BE2C (cell line): ENCODE data around the gene RARS1.

Experiments
- DNase-seq: peaks from one replicate; pipeline ENCODE4 v3.0.0-alpha.2; 2020
- H3K27me3 ChIP-seq: fragments of 250-450 bp; sonication (Bioruptor Pico); 2 replicates; pipeline ENCODE4 v1.5.1; 2020; ENCODE audit warnings: mild to moderate bottlenecking
- H3K36me3 ChIP-seq: fragments of 250-450 bp; sonication (Bioruptor Pico); 2 replicates; pipeline ENCODE4 v1.5.1; 2020; ENCODE audit warnings: mild to moderate bottlenecking
- H3K4me1 ChIP-seq: fragments of 250-450 bp; sonication (Bioruptor Pico); 2 replicates; pipeline ENCODE4 v1.5.1; 2020
- H3K4me3 ChIP-seq: 2 replicates; pipeline ENCODE4 v1.5.1; 2011; ENCODE audit warnings: low read depth, low read length
- H3K9me3 ChIP-seq: fragments of 250-450 bp; sonication (Bioruptor Pico); 2 replicates; pipeline ENCODE4 v1.5.1; 2020
- TF ChIP-seq, protein P1 (sequence below): IDR thresholded peaks from 2 replicates; pipeline ENCODE4 v1.5.1; 2012; ENCODE audit warnings: mild to moderate bottlenecking, low read depth, low read length

The RARS1 gene

DNA sequence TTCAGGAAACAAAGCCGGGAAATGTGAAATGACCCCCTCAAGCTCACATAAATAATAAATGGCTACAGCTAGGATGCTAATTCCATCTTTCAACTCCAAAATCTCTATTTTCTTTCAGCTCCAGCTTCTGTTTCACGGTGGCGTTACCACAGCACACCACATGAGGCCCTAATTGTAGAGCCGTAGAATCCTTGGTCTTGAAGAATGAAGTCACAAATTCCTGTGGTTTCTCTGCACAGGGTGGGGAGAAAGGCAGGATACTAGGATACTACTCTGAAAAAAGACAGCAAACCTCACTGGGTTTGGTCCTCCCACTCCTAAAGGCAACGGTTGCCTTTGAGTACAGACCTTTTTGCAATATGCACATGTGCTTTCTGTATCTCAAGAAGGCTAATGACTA, 13.9 kb upstream of the RARS1 start:
- TF ChIP-seq, protein P1, sequence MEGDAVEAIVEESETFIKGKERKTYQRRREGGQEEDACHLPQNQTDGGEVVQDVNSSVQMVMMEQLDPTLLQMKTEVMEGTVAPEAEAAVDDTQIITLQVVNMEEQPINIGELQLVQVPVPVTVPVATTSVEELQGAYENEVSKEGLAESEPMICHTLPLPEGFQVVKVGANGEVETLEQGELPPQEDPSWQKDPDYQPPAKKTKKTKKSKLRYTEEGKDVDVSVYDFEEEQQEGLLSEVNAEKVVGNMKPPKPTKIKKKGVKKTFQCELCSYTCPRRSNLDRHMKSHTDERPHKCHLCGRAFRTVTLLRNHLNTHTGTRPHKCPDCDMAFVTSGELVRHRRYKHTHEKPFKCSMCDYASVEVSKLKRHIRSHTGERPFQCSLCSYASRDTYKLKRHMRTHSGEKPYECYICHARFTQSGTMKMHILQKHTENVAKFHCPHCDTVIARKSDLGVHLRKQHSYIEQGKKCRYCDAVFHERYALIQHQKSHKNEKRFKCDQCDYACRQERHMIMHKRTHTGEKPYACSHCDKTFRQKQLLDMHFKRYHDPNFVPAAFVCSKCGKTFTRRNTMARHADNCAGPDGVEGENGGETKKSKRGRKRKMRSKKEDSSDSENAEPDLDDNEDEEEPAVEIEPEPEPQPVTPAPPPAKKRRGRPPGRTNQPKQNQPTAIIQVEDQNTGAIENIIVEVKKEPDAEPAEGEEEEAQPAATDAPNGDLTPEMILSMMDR: 0 out of 2 replicates have a peak, but pooled peaks have one; percentile 6
- no peak for DNase-seq
- H3K36me3 ChIP-seq: no peaks in the 10 kb centered on the region

DNA sequence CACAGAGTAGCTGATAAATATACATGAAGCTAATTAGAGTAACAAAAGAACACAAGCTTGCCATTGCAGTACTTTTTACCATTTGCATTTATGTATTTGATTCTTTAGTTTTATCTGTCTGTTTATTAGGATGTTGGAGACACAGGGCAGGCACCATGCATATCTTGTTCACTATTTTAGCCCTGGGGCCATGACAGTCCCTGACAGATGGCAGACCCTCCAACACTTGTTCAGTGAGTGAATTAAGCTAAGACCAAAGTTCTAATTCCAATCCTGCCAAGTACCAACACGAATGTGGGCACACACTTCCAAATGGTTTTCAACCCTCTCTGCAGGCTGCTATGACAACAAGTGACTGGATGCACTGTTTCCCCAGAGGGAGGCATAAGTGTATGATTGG, 12.0 kb upstream of the RARS1 start:
- TF ChIP-seq, protein P1: no peak
- H3K4me3 ChIP-seq: no peak overlapping the region
- no peaks in the 10 kb centered on the region for H3K27me3 ChIP-seq
- no peak for DNase-seq
- H3K4me1 ChIP-seq: no peaks in the 10 kb centered on the region
- H3K9me3 ChIP-seq: no peaks in the 10 kb centered on the region
- no peaks in the 10 kb centered on the region for H3K36me3 ChIP-seq

More for the DNA sequence above, 13.9 kb upstream of the RARS1 start:
- Histone ChIP-seq H3K27me3 (no peaks in the 10 kb centered on the region), H3K9me3 (no peaks in the 10 kb centered on the region), H3K4me1 (no peaks in the 10 kb centered on the region), H3K4me3 (no peak overlapping the region)

DNA sequence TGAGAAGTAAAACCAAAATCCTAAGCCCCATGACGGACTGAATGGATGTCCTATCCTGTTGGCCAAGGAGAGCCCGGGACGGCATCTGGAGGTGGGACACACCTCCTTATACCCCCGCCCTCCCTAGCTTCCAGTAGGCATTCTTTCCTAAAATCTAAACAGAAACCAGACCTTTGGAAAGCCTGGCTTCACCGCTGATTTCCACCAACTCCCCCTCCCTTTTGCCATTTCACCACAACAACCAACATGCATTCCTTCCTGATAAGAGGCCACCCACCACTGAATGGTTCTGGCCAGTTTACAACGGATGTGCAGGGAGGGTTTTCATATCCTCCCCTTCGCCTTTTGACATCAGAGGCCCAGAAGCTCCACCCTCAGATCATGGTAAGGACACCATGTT, 9.2 kb upstream of the RARS1 start:
- H3K4me3 ChIP-seq: no peak overlapping the region
- DNase-seq: no peak
- TF ChIP-seq, protein P1: no peak

DNA sequence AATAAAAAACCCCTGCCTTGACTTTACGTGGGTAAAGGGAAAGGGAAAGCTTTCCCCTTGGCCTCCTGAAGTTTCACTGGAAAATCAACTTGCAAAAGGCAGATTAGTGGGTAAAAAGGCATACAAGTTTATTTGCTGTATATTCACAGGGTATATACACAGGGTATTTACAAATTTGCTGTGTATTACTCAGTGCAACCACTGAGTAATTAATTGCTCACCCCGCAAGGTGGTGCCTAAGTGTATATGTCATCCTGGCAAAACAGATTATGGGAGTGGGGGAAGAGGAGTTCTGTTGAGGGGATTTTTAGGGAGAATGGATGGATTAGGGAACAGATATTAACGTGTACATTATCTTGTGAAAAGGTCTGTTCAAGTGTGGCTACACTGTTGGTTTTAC, 7.1 kb upstream of the RARS1 start:
- H3K4me1 ChIP-seq: no peaks in the 10 kb centered on the region
- H3K36me3 ChIP-seq: no peaks in the 10 kb centered on the region
- no peak for DNase-seq
- H3K4me3 ChIP-seq: no peak overlapping the region
- H3K27me3 ChIP-seq: no peaks in the 10 kb centered on the region
- H3K9me3 ChIP-seq: no peaks in the 10 kb centered on the region
- TF ChIP-seq, protein P1: no peak

More for the DNA sequence above, 9.2 kb upstream of the RARS1 start:
- H3K36me3 ChIP-seq: no peaks in the 10 kb centered on the region
- H3K9me3 ChIP-seq: no peaks in the 10 kb centered on the region
- no peaks in the 10 kb centered on the region for H3K27me3 ChIP-seq
- no peaks in the 10 kb centered on the region for H3K4me1 ChIP-seq

DNA sequence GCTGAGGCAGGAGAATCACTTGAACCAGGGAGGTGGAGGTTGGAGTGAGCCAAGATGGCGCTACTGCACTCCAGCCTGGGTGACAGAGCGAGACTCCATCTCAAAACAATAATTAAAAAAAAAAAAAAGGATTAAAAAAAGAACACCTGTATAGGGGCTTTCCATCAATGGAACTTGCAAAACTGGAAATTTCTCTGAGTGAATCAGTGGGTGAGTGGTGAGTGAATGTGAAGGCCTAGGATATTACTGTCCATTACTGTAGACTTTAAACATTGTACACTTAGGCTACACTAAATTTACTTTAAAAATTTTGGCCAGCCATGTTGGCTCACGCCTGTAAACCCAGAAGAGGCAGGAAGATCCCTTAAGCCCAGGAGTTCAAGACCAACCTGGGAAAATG, 5.7 kb upstream of the RARS1 start:
- no peak for DNase-seq
- TF ChIP-seq, protein P1: no peak
- H3K4me1 ChIP-seq: no peaks in the 10 kb centered on the region
- no peaks in the 10 kb centered on the region for H3K27me3 ChIP-seq
- H3K36me3 ChIP-seq: no peaks in the 10 kb centered on the region
- H3K9me3 ChIP-seq: no peaks in the 10 kb centered on the region
- H3K4me3 ChIP-seq: no peak overlapping the region

DNA sequence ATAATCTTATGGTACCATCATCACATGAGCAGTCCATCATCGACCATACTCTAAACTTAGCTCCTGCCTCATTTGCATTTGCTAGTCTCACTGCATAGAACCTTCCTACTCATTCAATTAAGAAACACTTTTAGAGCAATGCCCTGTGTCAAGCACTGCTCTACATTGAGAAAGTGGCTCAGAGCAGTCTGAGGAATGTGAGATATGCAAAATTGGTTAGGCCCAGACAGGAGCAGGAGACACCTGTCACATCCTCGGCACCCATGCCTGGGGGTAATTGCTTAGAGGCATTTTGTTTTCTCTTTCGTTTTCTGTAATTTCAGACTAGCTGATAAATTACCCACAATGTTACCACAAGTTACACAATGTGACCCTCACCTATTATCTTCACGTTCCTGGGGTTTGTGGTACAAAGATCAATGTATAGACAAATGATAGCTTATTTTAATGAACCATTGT, 4.9 kb upstream of the RARS1 start:
- no peaks in the 10 kb centered on the region for H3K36me3 ChIP-seq
- H3K4me3 ChIP-seq: no peak overlapping the region
- no peaks in the 10 kb centered on the region for H3K27me3 ChIP-seq
- H3K4me1 ChIP-seq: no peaks in the 10 kb centered on the region
- TF ChIP-seq, protein P1: no peak
- DNase-seq: no peak
- H3K9me3 ChIP-seq: no peaks in the 10 kb centered on the region
